Left kidney (tissue), 2 donors: Measurements from ENCODE around the gene ELOVL6. TPM values are rescaled to one million over a fixed set of nuclear protein-coding genes. Genes with fewer than 3 reads are reported as not detected.
"Not testable (repeated sequence)": the region's sequence is repeated elsewhere in the genome, so short reads cannot be mapped to it uniquely, and the experiment has no call there.

Experiments used
- DNase-seq: peaks from one replicate; pipeline ENCODE4 v3.0.0-alpha.2; 2013
- polyA plus RNA-seq: library from polyadenylated mRNA; unstranded; fragments of 120-200 nt; gene quantifications from one replicate; pipeline ENCODE4 v1.2.1, GENCODE V29; 2013; ENCODE audit not compliant: insufficient read length

Gene ELOVL6
- polyA plus RNA-seq, 1 donor = 38.2 TPM

- DNase-seq = no peak
Observed at GRCh38 chr4:110163327-110164069, 34.9 kb downstream of the ELOVL6 start.

- no peak for DNase-seq
Observed at GRCh38 chr4:110160618-110161017, 37.8 kb downstream of the ELOVL6 start.

GRCh38 chr4:110159541-110159940 is 38.9 kb downstream of the ELOVL6 start:
- DNase-seq = no peak

GRCh38 chr4:110157580-110157979 is 40.8 kb downstream of the ELOVL6 start:
- no peak for DNase-seq

- not testable (repeated sequence) for DNase-seq
Observed at GRCh38 chr4:110157166-110157565, 41.2 kb downstream of the ELOVL6 start.

- no peak for DNase-seq
Observed at GRCh38 chr4:110156442-110156841, 42.0 kb downstream of the ELOVL6 start.

- DNase-seq = no peak
Observed at GRCh38 chr4:110155654-110156053, 42.8 kb downstream of the ELOVL6 start.

GRCh38 chr4:110154582-110154981 is 43.8 kb downstream of the ELOVL6 start:
- DNase-seq = no peak

- no peak for DNase-seq
Observed at GRCh38 chr4:110152386-110152785, 46.0 kb downstream of the ELOVL6 start.

GRCh38 chr4:110149089-110149488 is 49.3 kb downstream of the ELOVL6 start:
- DNase-seq = no peak

GRCh38 chr4:110142461-110142860 is 56.0 kb downstream of the ELOVL6 start:
- no peak for DNase-seq

- DNase-seq = no peak
Observed at GRCh38 chr4:110139815-110140214, 58.6 kb downstream of the ELOVL6 start.

- no peak for DNase-seq
Observed at GRCh38 chr4:110139111-110139510, 59.3 kb downstream of the ELOVL6 start.

GRCh38 chr4:110138551-110138950 is 59.9 kb downstream of the ELOVL6 start:
- DNase-seq = no peak

GRCh38 chr4:110137829-110138228 is 60.6 kb downstream of the ELOVL6 start:
- DNase-seq = no peak

GRCh38 chr4:110135523-110135922 is 62.9 kb downstream of the ELOVL6 start:
- DNase-seq = no peak

GRCh38 chr4:110135076-110135475 is 63.3 kb downstream of the ELOVL6 start:
- DNase-seq = no peak

GRCh38 chr4:110134269-110134869 is 64.0 kb downstream of the ELOVL6 start:
- no peak for DNase-seq

GRCh38 chr4:110132816-110133719 is 65.3 kb downstream of the ELOVL6 start:
- DNase-seq = no peak

- DNase-seq = no peak
Observed at GRCh38 chr4:110131916-110132315, 66.5 kb downstream of the ELOVL6 start.

- no peak for DNase-seq
Observed at GRCh38 chr4:110130576-110131358, 67.6 kb downstream of the ELOVL6 start.

- DNase-seq = no peak
Observed at GRCh38 chr4:110129544-110129943, 68.9 kb downstream of the ELOVL6 start.
